Kidney (tissue), 14 donors: ENCODE data around the gene RNF149. TPM values are rescaled to one million over a fixed set of nuclear protein-coding genes. Genes with fewer than 3 reads are reported as not detected.

ENCODE experiments used
- DNase-seq, 5 donors: peaks; one replicate each; pipeline ENCODE4 v3.0.0-alpha.2; 2013 to 2020
- FAIRE-seq: peaks from 2 replicates; lab custom pipeline; 2012; peaks lifted over from hg19 to GRCh38; lab: Jason Lieb, UNC
- H3K27ac ChIP-seq, 2 donors: one replicate each; pipeline ENCODE4 v1.7.0; 2013; ENCODE audit warnings: low read depth in 2 of 2, low read length in 2 of 2, inconsistent platforms in 1 of 2
- H3K27me3 ChIP-seq: one replicate; pipeline ENCODE4 v1.7.1; 2013; ENCODE audit warnings: low read length, inconsistent platforms; ENCODE audit not compliant: control insufficient read depth, insufficient read depth
- H3K36me3 ChIP-seq, 3 donors: one replicate each; pipeline versions ENCODE4 v1.7.0 to v1.7.1; 2013; ENCODE audit warnings: low read length in 3 of 3, control low read depth in 1 of 3, inconsistent platforms in 1 of 3; ENCODE audit not compliant: insufficient read depth in 3 of 3, control insufficient read depth in 2 of 3
- H3K4me1 ChIP-seq, 3 donors: one replicate each; pipeline versions ENCODE4 v1.7.0 to v1.7.1; 2013; ENCODE audit warnings: low read length in 3 of 3, inconsistent platforms in 1 of 3, low read depth in 1 of 3; ENCODE audit not compliant: control insufficient read depth in 2 of 3, insufficient read depth in 2 of 3
- H3K4me3 ChIP-seq, 3 donors: one replicate each; pipeline versions ENCODE4 v1.7.0 to v1.8.1; 2013; ENCODE audit warnings: low read length in 3 of 3, control low read depth in 1 of 3, inconsistent platforms in 1 of 3
- H3K9ac ChIP-seq, 3 donors: one replicate each; pipeline versions ENCODE4 v1.7.0 to v1.7.1; 2013; ENCODE audit warnings: low read length in 3 of 3, control low read depth in 1 of 3, inconsistent platforms in 1 of 3
- H3K9me3 ChIP-seq, 3 donors: one replicate each; pipeline versions ENCODE4 v1.7.0 to v1.7.1; 2013; ENCODE audit warnings: low read length in 3 of 3, control low read depth in 1 of 3, inconsistent platforms in 1 of 3; ENCODE audit not compliant: control insufficient read depth in 2 of 3, insufficient read depth in 1 of 3
- CTCF ChIP-seq: IDR thresholded peaks from 3 replicates; pipeline ENCODE4 v1.5.1; 2012; ENCODE audit warnings: mild to moderate bottlenecking, moderate library complexity, borderline replicate concordance; ENCODE audit not compliant: insufficient read depth; ENCODE audit errors: extremely low read depth
- intact Hi-C: fragments of 100-400 bp; cut with DNase I; formaldehyde crosslinking; loops from one replicate; pipeline ENCODE4 v1.11.1; 2022
- microRNA-seq: library from miRNA; unstranded; fragments of <30 nt; microRNA quantifications from one replicate; pipeline ENCODE4 v1.2.0, GENCODE V29; 2020
- polyA plus RNA-seq: library from polyadenylated mRNA; stranded (reverse); fragments of 350-450 nt; fragmentation: Illumina TruSeq; extraction: RNeasy Lipid Tissue Mini Kit (QIAGEN cat#74804); gene quantifications from one replicate; pipeline ENCODE4 v1.2.3, GENCODE V29; 2014; ENCODE audit warnings: low read depth, low replicate concordance; ENCODE audit not compliant: insufficient read depth
- total RNA-seq: library from RNA; stranded (reverse); fragmentation: NEBNext Ultra II Directional; extraction: Animal tissue kit (Norgen Biotek cat#: 25700); gene quantifications from one replicate; pipeline ENCODE4 v1.2.1, GENCODE V29; 2021
- donor health status: control.
- donor health status: control.
- donor health status: control.
- donor health status: control.
- donor health status: control.
- donor health status: DM: yes; HTN: yes; CAD: no.
- donor health status: Normal renal cell carcinoma (clear cell type).

The RNF149 gene
- total and polyA plus RNA-seq, 2 donors from 2014 or later, result 30.1 to 75.8 TPM

GRCh38 chr2:101230541-101231001 is 77.9 kb downstream of the RNF149 start:
- Histone ChIP-seq H3K9ac (no peak overlapping the region), H3K27ac (peak overlapping the region; percentile 59 to 71), H3K4me3 (peak overlapping the region in 1 of 3 donors; percentile 5), H3K4me1 (peaks cover 0 to 32% (median 11%) of the 10 kb centered on the region in 3 donors), H3K27me3 (no peaks in the 10 kb centered on the region), H3K36me3 (no peaks in the 10 kb centered on the region), H3K9me3 (no peaks in the 10 kb centered on the region)
- DNase-seq (peak in 3 of 5 donors; percentile 55 to 87 (median 83)), FAIRE-seq (no peak)
- TF ChIP-seq CTCF, result no peak
- intact Hi-C loops, result no loop called here

Small RNA genes within 50 kb of the gene (microRNA-seq; reads per million reads assigned to microRNA genes)
- 2.4 reads per million for gene MIR5696

Other genes starting within 250 kb of the RNF149 start
- 47.9 TPM for gene TBC1D8, start 157.3 kb downstream of the RNF149 start, total RNA-seq
- 7.4 TPM for gene TBC1D8, start 157.3 kb downstream of the RNF149 start, polyA plus RNA-seq
- gene CNOT11, start 55.8 kb downstream of the RNF149 start, total RNA-seq, result 45.7 TPM
- 28.4 TPM for gene CNOT11, start 55.8 kb downstream of the RNF149 start, polyA plus RNA-seq
- 0.69 TPM for gene CREG2, start 78.8 kb upstream of the RNF149 start, total RNA-seq
- gene CREG2, start 78.8 kb upstream of the RNF149 start, polyA plus RNA-seq, result not detected
- 0.28 TPM for gene RFX8, start 166.4 kb upstream of the RNF149 start, total RNA-seq
- not detected for gene RFX8, start 166.4 kb upstream of the RNF149 start, polyA plus RNA-seq